Neutrophil (primary cell): Measurements from ENCODE around the gene JPT2.

Experiments used
- H3K27ac ChIP-seq: fragments of 200-600 bp; sonication (generic); 2 replicates; pipeline ENCODE4 v1.5.1; 2016; ENCODE audit warnings: mild to moderate bottlenecking, moderate library complexity
- H3K27me3 ChIP-seq: fragments of 200-600 bp; sonication (generic); 2 replicates; pipeline ENCODE4 v1.6.0; 2016; ENCODE audit warnings: mild to moderate bottlenecking
- H3K36me3 ChIP-seq: fragments of 200-600 bp; sonication (generic); 2 replicates; pipeline ENCODE4 v1.5.1; 2017
- H3K4me1 ChIP-seq, 2 experiments: fragments of 200-600 bp in 1 of 2; sonication (generic) in 1 of 2; 1 replicate in 1 of 2; 2 replicates in 1 of 2; pipeline versions ENCODE4 v1.5.1 to v1.6.1; 2013 to 2016; ENCODE audit warnings: low read depth in 1 of 2, low read length in 1 of 2, mild to moderate bottlenecking in 1 of 2, moderate library complexity in 1 of 2; ENCODE audit not compliant: control insufficient read depth in 1 of 2, insufficient read depth in 1 of 2
- H3K4me3 ChIP-seq, 2 experiments: fragments of 200-600 bp in 1 of 2; sonication (generic) in 1 of 2; 1 replicate in 1 of 2; 2 replicates in 1 of 2; pipeline ENCODE4 v1.5.1; 2013 to 2016; ENCODE audit warnings: low read depth in 1 of 2, low read length in 1 of 2, mild to moderate bottlenecking in 1 of 2, moderate library complexity in 1 of 2
- H3K9me3 ChIP-seq: fragments of 200-600 bp; sonication (generic); 2 replicates; pipeline ENCODE4 v1.5.1; 2016
- CTCF ChIP-seq: fragments of 200-600 bp; sonication (generic); IDR thresholded peaks from 2 replicates; pipeline ENCODE4 v1.5.1; 2016; ENCODE audit warnings: antibody characterized with exemption

JPT2 gene

GRCh38 chr16:1734816-1735215 lies 56.7 kb downstream of the JPT2 start:
- no peak overlapping the region for H3K4me3 ChIP-seq
- H3K9me3 ChIP-seq, result no peaks in the 10 kb centered on the region
- peaks cover 7 to 9% of the 10 kb centered on the region in 2 experiments for H3K4me1 ChIP-seq
- H3K27ac ChIP-seq, result no peak overlapping the region
- peaks cover 43% of the 10 kb centered on the region for H3K36me3 ChIP-seq
- TF ChIP-seq CTCF, result no peak
- H3K27me3 ChIP-seq, result no peaks in the 10 kb centered on the region

- H3K27ac ChIP-seq, result no peak overlapping the region
- no peaks in the 10 kb centered on the region for H3K4me1 ChIP-seq
- no peak for TF ChIP-seq CTCF
- H3K27me3 ChIP-seq, result no peaks in the 10 kb centered on the region
- H3K36me3 ChIP-seq, result peaks cover 32% of the 10 kb centered on the region
- no peaks in the 10 kb centered on the region for H3K9me3 ChIP-seq
- no peak overlapping the region for H3K4me3 ChIP-seq
Observed at GRCh38 chr16:1740234-1740633, 62.2 kb downstream of the JPT2 start.

GRCh38 chr16:1740781-1741490 lies 62.9 kb downstream of the JPT2 start:
- TF ChIP-seq CTCF, result no peak
- Histone ChIP-seq H3K9me3 (no peaks in the 10 kb centered on the region), H3K27ac (no peak overlapping the region), H3K27me3 (no peaks in the 10 kb centered on the region), H3K4me3 (no peak overlapping the region), H3K4me1 (no peaks in the 10 kb centered on the region), H3K36me3 (peaks cover 39% of the 10 kb centered on the region)

- no peak overlapping the region for H3K4me3 ChIP-seq
- no peak overlapping the region for H3K27ac ChIP-seq
- H3K4me1 ChIP-seq, result no peaks in the 10 kb centered on the region
- H3K36me3 ChIP-seq, result peaks cover 47% of the 10 kb centered on the region
- no peaks in the 10 kb centered on the region for H3K9me3 ChIP-seq
- TF ChIP-seq CTCF, result no peak
- H3K27me3 ChIP-seq, result no peaks in the 10 kb centered on the region
Observed at GRCh38 chr16:1741553-1742165, 63.6 kb downstream of the JPT2 start.

GRCh38 chr16:1743376-1744337 lies 65.6 kb downstream of the JPT2 start:
- no peaks in the 10 kb centered on the region for H3K4me1 ChIP-seq
- no peaks in the 10 kb centered on the region for H3K27me3 ChIP-seq
- H3K36me3 ChIP-seq, result peaks cover 67% of the 10 kb centered on the region
- TF ChIP-seq CTCF, result no peak
- no peak overlapping the region for H3K4me3 ChIP-seq
- H3K27ac ChIP-seq, result no peak overlapping the region
- H3K9me3 ChIP-seq, result no peaks in the 10 kb centered on the region
